ENCODE data around the gene GPR137B.

DNA sequence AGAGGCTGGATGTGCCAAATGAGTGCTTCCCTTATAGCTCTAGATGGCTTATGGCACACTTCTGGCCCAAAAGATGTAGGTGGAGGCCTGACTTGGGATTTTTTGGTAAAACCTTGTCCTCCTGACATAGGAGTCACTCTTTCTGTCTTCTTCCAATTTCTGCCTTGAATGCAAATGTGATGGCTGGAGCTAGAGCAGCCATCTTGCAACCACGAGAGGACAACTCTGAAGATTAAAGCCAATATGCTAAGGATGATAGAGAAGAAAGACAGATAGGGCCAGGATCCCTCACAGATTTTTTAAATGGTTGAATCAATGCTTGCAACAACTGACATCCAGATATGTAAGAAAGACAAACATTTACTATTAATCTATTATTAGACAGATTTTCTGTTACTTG is 8.5 kb upstream of the GPR137B start:
- TF ChIP-seq SP2 (tag by site-specific recombination; IDR thresholded peaks at IDR 0.05) (no peak), ZFP41 (tag by site-specific recombination; IDR thresholded peaks at IDR 0.05; ENCODE audit: borderline replicate concordance) (no peak), OVOL3 (tag by site-specific recombination; IDR thresholded peaks at IDR 0.05) (no peak), ZNF335 (tag by site-specific recombination; conservative IDR thresholded peaks at IDR 0.05) (no peak)
- TF ChIP-seq, protein P1, sequence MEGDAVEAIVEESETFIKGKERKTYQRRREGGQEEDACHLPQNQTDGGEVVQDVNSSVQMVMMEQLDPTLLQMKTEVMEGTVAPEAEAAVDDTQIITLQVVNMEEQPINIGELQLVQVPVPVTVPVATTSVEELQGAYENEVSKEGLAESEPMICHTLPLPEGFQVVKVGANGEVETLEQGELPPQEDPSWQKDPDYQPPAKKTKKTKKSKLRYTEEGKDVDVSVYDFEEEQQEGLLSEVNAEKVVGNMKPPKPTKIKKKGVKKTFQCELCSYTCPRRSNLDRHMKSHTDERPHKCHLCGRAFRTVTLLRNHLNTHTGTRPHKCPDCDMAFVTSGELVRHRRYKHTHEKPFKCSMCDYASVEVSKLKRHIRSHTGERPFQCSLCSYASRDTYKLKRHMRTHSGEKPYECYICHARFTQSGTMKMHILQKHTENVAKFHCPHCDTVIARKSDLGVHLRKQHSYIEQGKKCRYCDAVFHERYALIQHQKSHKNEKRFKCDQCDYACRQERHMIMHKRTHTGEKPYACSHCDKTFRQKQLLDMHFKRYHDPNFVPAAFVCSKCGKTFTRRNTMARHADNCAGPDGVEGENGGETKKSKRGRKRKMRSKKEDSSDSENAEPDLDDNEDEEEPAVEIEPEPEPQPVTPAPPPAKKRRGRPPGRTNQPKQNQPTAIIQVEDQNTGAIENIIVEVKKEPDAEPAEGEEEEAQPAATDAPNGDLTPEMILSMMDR (tag by site-specific recombination; IDR thresholded peaks at IDR 0.05), result no peak
- TF ChIP-seq, protein P2, sequence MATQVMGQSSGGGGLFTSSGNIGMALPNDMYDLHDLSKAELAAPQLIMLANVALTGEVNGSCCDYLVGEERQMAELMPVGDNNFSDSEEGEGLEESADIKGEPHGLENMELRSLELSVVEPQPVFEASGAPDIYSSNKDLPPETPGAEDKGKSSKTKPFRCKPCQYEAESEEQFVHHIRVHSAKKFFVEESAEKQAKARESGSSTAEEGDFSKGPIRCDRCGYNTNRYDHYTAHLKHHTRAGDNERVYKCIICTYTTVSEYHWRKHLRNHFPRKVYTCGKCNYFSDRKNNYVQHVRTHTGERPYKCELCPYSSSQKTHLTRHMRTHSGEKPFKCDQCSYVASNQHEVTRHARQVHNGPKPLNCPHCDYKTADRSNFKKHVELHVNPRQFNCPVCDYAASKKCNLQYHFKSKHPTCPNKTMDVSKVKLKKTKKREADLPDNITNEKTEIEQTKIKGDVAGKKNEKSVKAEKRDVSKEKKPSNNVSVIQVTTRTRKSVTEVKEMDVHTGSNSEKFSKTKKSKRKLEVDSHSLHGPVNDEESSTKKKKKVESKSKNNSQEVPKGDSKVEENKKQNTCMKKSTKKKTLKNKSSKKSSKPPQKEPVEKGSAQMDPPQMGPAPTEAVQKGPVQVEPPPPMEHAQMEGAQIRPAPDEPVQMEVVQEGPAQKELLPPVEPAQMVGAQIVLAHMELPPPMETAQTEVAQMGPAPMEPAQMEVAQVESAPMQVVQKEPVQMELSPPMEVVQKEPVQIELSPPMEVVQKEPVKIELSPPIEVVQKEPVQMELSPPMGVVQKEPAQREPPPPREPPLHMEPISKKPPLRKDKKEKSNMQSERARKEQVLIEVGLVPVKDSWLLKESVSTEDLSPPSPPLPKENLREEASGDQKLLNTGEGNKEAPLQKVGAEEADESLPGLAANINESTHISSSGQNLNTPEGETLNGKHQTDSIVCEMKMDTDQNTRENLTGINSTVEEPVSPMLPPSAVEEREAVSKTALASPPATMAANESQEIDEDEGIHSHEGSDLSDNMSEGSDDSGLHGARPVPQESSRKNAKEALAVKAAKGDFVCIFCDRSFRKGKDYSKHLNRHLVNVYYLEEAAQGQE (tag by site-specific recombination; IDR thresholded peaks at IDR 0.05), result no peak
